ENCODE measurements around the gene MAGEH1.

DNA sequence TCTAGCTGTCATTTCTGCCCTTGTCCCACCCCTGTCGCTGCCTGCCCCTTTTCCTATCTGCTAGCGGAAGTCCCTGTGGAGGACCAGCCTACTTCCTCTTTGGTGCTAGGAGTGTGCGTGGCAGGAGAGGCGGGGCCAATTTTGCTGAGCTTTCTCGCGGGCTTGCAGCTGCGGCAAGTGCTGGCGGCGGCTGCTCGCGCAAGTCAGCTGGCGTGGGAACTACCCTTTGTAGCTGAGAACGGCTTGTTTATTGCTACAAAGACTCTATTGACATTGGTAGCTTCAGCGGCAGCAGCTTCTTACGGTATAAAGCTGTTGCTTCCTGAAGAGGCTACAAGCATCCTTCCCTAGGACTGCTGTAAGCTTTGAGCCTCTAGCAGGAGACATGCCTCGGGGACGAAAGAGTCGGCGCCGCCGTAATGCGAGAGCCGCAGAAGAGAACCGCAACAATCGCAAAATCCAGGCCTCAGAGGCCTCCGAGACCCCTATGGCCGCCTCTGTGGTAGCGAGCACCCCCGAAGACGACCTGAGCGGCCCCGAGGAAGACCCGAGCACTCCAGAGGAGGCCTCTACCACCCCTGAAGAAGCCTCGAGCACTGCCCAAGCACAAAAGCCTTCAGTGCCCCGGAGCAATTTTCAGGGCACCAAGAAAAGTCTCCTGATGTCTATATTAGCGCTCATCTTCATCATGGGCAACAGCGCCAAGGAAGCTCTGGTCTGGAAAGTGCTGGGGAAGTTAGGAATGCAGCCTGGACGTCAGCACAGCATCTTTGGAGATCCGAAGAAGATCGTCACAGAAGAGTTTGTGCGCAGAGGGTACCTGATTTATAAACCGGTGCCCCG lies at the start of gene MAGEH1:
- TF ChIP-seq, protein P1, sequence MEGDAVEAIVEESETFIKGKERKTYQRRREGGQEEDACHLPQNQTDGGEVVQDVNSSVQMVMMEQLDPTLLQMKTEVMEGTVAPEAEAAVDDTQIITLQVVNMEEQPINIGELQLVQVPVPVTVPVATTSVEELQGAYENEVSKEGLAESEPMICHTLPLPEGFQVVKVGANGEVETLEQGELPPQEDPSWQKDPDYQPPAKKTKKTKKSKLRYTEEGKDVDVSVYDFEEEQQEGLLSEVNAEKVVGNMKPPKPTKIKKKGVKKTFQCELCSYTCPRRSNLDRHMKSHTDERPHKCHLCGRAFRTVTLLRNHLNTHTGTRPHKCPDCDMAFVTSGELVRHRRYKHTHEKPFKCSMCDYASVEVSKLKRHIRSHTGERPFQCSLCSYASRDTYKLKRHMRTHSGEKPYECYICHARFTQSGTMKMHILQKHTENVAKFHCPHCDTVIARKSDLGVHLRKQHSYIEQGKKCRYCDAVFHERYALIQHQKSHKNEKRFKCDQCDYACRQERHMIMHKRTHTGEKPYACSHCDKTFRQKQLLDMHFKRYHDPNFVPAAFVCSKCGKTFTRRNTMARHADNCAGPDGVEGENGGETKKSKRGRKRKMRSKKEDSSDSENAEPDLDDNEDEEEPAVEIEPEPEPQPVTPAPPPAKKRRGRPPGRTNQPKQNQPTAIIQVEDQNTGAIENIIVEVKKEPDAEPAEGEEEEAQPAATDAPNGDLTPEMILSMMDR (IDR thresholded peaks at IDR 0.05; ENCODE audit: low read length), result no peak
- no peak for TF ChIP-seq EZH2 (IDR thresholded peaks at IDR 0.05; ENCODE audit: borderline replicate concordance, low read length)

Data from OCI-LY1 (cell line).